SIG-M5 treated with dmso at 0.1 percent for 504 hours (cell line): ENCODE data around the gene IQCK.

Experiments used
- DNase-seq: peaks from one replicate; lab custom pipeline; 2025; ENCODE audit not compliant: unreplicated experiment; lab: John Stamatoyannopoulos, UW

IQCK gene

DNA sequence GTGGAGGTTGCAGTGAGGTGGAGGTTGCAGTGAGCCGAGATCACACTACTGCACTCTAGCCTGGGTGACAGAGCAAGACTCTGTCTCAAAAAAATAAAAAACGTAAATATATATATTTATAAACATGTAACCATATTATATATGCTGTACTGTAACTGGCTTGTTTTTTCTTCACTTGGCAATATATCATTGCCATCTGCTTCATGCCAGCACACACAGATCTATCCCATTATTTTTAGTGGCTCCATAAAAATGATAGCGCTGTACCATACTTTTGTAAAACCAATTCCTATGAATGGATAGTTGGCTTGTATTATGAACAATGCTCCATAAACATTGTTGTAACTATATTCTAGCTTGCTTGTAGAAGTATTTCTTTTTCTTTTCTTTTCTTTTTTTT, 117.1 kb downstream of the IQCK start:
- DNase-seq: no peak

DNA sequence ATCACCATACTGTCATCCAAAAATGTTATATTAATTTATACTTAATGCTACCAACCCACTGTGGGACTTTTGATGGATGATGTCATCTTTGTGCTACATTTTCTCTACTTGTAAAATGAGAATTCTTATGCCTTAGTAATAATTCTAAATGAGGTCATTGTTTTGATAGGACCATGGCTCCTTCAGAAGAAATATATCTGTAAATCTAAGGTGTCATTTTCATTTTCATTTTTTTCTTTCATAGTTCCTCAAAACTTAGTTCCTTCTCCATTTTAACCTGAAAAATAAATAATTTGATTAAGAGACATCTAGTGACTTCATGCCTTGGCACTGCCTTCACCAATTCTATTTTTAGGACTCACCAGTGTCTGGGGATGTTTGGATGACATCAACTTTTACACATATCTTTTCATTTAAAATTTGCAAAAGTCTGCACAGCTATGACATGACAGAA, 117.9 kb downstream of the IQCK start:
- DNase-seq: no peak

DNA sequence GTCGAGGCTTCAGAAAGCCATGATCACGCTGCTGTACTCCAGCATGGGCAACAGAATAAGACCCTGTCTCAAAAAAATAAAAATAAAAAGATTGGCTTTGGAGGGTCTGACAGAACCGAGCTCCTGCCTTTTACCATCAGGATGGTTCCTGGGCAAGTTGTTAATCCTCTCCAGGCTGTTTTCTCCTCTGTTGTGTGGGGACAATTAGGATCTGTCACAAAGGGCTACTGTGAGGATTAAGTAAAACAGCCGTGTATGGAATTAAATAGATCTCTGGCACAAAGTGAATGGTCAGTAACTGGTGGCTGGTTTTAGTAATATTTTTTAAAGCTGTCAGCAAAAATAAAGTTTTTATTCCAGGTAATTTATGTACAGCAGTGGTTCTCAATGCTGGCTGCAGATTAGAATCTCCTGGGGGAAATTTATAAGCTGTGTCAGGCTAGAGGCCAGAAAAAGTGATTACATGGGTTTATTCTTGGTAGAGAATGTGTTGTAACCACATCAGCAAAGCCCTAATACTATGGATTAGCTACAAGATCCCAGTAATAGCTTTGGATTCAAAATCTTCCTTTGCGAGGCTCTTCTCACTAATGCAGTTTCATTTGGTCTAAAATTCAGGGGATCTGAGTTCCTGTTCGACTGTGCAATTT, 119.4 kb downstream of the IQCK start:
- no peak for DNase-seq

- DNase-seq: no peak
Measured at GRCh38 chr16:19837984-19838707, 120.1 kb downstream of the IQCK start.

DNA sequence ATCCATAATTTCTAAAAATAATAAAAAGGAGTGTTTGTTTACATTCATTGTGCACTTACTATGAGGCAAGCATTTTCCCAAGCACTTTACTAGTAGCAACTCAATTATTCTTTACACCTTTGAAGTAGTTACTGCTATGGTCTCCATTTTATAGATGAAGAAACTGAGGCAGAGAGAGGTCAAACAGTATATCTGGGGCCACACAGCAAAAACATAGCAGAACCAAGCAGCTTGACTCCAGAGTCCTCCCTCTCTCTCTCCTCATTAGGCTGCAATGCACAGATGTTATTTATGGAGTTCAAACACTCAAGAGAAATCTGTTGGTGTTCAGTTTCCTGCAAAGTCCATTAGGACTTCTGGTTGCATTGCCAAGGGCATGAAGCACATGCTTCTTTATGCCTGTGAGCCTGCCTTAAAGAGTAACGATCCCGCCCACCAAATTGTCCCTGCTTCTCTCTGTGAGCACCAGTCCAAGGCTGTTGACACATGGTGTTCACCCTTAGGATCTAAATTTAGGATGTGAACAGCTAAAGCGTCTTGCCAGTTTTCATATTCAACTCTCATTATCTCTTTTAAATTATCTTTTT, 122.5 kb downstream of the IQCK start:
- DNase-seq: no peak

GRCh38 chr16:19841184-19841583, 123.1 kb downstream of the IQCK start:
- DNase-seq: no peak

DNA sequence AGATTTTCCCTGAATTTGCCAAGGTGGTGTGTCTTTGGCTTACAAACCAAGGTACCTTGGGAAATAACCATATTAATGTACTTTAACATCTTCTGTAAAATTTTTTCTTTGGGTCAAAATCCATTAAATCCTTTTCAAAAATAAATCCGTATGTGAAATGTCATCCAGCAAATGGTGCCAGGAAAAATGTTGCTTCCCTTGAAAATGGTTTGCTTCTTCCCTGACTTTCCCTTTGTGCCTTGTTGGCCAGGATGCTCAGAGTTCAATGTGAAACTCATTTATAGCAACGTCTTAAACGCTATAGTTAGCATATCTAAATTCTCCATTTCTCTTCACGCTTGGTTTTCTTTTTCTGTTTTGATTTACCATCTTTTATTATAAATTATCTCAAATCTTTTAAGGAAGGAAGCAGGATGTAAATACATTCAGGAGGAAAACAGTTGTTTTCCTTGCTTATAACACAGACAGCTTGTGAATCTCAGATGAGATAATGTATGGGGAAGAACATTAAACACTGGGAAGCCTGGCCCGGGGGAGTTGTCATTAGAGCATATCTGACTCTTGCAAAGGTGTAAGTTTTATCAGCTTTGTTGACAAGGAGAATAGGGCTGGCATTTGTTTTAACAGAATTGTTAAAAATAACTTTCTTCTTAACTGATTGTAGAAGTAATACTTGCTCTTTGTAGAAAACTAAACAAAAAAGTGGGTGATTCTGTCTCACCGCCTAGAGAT, 124.5 kb downstream of the IQCK start:
- no peak for DNase-seq

DNA sequence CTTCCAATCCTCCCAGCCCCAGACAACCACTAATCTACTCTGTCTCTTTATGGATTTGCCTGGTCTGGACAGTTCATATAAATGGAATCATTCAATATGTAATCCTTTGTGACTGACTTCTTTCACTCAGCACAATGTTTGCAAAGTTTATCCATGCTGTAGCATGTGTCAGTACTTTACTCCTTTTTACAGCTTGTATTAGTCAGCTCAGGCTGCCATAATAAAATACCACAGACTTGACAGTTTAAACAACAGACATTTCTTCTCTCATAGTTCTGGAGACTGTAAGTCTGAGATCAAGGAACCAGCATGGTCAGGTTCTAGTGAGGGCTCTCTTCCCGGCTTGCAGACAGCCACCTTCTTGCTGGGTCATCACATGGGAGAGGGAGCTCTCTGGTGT, 125.3 kb downstream of the IQCK start:
- no peak for DNase-seq

DNA sequence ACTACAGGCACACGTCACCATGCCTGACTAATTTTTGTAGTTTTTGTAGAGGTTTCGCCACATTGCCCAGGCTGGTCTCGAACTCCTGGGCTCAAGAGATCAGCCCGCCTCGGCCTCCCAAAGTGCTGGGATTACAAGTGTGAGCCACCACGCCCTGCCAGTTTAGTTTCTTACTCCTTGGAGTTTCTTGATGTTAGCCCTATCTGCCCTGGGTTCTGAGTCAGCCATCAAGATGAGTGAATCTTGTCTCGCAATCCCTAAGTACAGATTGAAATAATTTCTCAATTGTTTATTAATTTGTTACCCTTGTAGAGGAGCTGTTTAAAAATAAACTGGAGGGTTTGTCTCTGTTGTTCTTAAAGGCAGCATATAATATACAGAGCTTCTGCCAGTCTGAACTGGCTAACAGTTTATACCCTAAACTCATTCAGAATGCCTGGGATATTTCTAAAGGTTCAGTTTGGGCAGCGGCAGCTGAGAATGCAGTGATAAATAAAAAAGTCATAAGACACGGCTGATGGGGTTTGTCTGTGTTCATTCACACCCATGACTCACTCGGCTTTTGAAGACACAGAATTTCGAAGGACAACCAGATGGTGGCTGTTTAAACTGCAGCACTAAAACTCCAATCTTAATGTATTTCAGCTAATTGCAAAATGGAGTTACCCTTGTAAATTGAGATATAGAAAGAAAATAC, 127.0 kb downstream of the IQCK start:
- DNase-seq: no peak

DNA sequence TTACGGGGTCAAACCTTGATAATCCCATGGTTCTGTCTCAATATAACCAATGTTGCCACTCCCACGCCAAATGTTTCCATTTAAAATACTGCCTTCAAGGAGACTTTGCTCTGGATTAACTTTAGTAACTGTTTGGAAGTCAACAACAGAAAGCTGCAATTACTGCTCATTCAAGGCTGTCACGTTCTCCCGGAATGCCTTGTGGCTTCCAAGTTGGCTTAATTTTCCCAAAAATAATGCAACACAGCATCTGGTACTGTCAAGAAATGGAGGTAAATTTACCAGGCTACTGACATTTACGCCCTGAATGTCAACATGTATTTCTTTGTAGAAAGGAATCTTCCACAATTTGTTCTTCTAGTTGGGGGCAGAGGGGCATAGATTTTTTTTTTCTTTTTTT, 128.4 kb downstream of the IQCK start:
- DNase-seq: no peak

GRCh38 chr16:19848756-19849155, 130.7 kb downstream of the IQCK start:
- no peak for DNase-seq

GRCh38 chr16:19850131-19850817, 132.2 kb downstream of the IQCK start:
- DNase-seq: no peak

GRCh38 chr16:19851476-19851875, 133.4 kb downstream of the IQCK start:
- DNase-seq: no peak

DNA sequence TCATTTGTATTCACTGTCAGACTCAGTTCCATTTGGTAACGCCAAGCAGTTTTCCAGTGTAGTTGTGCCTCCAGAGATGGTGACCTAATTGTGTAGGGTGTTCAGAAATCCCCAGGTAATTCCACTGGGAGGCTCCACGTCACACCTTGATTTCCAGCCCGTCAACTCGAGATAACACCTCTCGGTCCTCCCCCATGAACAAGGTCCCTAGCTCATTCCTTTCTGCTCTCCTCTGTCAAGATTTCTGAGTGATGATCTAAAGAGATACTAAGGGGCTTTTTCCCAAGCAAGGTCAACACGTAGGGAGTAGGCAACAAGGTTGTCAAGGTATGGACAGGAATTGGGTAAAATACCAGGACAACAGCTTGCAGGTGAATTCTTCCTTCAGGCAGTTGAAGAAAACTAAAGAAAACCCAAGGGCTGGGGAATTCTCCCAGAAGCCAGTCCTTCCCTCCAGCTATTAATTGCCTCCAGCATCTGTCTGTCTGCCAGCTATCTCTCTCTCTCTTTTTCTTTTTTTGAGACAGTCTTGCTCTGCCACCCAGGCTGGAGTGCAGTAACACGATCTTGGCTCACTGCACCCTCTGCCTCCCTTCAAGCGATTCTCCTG, 135.2 kb downstream of the IQCK start:
- DNase-seq: no peak

GRCh38 chr16:19853742-19854542, 135.9 kb downstream of the IQCK start:
- no peak for DNase-seq

DNA sequence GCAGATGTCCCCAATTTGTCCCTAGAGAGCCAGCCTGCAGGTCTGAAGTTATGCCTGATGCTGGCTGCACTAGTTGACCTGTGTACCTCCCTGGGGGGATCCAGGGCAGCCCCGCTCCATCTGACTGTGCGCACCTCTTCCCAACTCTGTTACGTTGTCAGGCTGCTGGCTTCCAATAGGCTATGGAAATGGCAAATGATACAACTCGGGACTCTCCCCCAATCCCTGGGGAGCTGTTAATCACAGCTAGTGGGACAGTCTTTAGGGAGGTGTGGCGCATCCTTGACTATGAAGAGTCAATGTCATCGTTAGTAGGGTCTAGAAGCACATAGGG, 136.4 kb downstream of the IQCK start:
- DNase-seq: no peak

DNA sequence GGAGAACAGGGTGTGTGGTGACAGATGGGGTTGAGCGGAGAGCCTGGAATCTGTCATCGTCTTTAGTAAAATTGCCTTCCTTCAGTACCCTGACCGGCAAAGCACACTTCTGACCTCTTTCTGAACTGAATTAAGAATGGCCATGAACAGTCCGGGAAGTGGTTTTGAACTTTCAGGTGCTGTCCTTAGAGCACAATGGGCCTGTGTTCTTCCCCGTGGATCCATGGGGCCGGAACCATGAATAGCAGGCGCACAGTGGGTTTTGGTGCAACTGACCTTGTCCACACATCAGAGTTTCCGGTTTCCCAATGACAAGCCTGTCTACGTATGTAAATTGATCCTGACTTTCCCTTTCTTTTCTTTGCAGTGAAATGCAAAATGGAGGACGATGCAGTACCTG, 138.0 kb downstream of the IQCK start:
- no peak for DNase-seq

DNA sequence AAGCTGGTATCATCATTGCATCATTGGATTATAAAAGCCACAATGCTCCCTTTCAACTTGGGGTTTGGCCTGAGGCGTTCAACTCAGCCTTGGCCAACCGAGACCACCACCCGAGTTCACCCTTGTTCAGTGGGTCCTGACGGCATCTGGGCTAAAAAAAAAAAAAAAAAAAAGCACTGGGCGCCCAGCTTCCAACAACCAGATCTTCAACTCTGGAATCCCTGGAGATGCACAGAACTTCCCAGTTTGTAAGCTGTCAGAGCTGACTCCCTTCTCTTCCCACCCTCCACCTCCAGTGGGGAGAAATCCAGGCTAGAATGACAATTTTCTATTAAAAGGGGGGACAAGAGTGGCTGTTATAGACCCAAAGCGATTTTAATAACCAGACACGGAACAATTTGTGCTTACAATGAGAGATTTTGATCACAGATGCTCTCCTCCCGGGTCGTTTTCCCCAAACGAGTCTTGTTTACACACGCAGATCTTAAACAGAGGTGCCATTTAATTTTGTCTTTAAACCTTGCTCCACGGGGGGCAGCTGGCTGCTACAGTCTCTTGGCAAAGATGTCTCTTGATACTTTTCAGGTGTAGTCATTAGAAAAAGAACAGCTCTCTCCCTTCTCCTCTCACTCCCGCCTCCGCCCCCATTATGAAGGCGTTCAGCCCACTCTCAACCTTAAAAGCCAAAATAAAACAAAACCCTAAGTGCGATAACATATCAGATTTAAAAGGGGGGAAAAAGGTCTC, 139.7 kb downstream of the IQCK start:
- no peak for DNase-seq
